Germinal center (tissue), 1 donor: ENCODE measurements around the gene SKOR1.

Experiments
- DNase-seq: peaks from one replicate; pipeline ENCODE4 v3.0.0; 2012; ENCODE audit warnings: mixed read lengths, low spot score

Gene SKOR1

DNA sequence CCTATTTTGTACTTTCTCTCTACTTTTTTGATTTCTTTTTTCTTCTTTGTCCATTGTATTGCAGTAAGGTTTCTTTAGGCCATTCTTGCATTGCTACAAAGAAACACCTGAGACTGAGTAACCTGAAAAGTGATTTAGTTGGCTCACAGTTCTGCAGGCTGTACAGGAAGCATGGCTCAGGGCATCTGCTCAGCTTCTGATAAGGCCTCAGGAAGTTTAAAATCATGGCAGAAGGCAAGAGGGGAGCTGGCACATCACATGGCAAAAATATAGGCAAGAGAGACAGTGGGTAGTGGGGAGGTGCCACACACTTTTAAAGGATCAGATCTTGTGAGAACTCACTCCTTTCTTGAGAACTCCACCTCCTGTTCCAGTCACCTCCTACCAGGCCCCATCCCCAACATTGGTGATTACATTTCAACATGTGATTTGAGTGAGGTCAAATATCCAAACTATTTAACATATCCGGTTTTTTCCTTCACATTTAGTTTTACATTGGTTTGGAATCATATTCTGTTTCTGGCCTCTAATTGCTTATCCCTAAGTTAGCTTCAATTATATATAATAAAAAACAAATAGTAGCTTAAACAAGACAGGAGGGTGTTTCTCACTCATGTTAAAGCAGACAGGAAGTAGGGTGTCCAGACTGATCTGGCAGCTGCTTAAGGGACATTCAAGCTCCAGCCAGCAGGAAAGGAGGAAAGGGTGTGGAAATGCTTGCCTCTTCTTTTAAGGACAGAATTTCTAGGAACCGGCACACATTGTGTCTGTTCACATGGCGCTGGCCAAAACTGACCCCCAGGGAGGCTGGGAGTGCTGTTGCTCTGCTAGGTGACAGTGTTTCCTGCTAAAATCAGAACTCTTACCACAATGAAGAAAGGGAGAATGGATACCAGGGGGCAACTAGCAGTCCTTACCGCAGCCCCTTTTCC, 28.8 kb upstream of the SKOR1 start:
- no peak for DNase-seq

DNA sequence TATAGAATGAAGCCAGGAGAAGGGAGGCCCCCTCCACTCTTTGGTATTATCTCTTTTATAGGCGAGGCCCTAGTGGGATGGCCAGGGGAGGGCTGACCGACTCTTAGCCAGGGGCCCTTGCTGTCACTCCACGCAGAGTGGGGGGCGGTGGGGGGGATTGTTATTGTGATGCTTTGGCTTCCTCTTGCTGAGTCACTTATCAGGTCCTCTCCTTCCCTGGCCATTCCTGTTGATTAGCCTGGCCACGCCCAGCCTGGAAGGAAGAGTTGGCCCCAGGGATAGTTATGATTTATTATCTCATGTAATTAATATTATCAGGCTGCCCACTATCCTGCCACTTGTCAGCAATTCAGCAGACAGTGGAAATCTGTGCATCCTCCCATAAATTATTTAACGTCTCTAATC, 25.5 kb upstream of the SKOR1 start:
- DNase-seq: no peak

DNA sequence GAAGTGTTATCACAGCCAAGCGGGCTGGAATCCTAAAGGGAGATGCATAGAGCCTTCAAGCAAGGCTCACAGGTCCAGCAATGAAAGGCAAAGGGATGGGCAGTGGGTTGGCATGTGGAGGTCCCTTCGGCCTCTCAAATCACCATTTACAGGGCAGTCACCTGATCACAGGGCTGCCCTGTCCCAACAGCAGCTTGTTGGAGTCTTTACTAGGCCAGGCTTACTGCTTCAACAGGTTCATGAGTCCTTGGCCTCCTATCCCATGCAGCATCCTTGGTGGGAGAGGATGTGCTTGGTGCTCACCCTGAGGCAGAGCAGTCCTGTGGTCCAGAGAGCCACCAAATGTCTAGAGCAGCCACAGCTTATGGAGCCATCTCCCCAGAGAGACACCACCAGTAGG, 24.2 kb upstream of the SKOR1 start:
- no peak for DNase-seq

DNA sequence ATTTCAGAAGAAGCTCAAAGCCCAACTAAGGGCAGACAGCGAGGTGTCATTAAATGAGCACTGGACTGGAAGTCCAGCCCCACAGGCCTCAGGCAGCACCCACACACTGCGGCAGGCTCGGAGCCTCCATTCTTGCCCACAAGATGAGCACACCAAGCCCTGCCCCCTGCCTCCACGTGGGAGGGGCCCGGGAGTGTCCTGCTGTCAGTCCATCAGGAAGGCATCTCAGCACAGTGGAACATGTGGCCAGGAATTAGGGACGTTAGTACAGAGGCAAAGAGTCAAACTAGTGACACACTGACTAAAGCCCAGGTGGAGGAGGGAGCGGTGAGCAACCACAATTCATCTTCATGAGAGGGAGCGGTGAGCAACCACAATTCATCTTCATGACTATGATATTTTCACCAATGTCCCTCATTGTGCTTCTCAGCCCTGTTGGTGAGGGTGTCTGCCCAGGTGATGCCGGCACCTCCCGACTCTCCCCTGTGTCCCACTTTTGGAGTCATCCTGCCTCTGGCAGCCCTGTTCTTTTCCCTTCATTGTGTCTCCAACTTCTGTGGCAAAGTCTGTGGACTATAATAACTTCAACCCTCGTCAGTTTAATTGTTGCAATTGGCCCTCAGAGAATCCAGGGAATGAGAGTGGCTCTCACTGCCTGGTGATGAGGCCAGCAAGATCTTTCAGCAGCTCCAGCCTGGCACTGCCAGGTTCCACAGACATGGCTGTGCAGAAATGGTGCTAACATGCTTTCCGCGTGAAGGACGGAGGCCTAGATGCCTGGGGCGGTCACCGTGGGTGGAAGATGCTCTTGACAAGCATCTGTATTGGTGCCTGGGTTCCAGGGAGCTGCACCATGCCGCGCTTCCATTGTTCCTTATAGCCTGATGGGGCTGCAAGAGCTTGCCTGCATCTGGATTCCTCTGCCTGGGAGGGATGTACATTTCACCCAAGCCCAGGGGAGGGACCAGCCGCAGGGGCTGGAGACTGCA, 23.1 kb upstream of the SKOR1 start:
- DNase-seq: no peak

DNA sequence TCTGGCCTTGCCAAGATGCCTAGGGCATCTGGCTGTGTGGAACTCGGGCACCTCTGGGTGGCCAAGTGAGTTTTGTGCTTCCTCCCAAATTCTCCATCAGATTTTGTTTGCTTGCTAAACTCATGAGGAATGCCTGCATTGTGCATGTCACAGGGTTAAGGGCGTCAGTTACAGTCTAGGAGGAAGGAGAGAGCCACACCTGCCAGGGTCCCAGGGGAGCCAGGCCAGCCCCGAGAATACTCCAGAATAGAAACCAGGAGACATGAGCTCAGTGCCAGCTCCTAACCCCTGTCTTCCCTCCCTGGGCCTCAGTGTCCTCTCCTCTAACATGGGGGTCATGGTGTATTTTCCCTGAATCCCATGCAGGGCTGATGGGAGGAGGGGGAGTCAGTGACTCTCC, 22.0 kb upstream of the SKOR1 start:
- DNase-seq: no peak

DNA sequence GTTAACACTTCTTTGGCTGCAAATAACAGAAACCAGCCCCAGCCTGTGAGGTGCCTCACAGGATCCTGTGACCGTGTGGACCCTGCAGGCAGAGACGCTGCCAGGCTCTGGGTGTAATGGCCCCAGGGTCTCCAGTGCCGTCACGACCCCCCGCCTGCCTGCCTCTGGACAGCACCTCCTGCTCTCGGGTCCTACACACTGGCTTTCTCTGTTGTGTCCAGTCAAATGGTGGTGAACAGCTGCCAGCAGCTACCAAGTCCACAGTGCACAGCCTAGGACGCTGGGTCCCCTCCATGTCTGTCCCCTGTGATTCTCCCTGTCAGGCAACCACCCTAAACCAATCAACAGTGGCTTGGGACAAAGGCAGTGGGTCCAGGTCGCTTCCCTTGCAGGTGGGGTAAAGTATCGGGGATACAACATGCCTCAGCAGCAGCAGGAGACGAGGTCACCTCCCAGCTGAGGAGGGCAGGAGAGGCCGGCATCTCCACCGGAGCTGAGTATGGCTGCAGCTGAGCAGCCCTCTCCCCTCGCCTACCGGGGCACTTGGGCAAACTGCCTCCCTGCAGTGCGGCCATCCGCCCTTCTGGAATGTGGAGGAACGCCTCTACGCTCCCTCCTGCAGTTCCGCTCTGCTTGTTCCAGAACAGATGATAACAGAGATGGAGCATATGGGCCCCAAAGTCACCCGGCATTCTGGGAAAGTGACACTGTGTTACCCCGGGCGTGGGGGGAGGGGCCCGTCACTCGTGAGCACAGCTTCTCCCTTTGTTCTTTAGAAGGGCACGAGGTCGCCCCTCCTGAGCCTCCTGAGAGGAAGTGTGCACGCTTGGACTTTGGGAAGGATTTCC, 21.1 kb upstream of the SKOR1 start:
- DNase-seq: no peak

DNA sequence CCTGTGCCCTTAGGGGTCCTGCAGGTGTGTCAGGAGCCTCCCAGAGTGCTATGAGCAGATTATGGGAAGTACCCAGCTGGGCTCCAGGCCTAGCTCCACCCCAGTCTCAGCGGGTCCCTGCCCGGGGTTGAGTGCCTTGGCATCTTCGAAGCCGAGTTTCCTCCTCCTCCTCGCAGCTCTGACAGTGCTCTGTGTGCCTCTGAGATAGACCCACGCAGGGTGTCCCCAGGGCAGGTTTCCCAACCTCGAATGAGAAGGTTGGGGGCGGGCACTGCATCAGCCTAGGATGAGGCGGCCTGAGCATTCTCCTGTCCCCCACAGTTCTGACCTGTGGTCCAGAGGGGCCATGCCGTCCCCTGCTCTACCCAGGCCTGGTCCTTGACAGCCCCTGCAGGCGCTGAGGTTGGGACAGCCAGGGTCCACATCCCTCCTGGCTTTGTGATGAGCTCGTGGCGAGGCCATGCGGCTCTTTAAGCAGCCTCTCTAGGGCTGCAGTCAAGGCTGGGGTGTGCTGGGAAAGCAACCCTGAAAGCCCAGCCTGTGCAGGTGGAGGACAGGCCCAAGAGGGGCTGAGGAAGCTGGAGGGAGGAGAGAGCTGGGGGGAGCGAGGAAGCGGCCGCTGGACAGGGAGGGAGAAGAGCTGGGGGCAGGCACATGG, 20.2 kb upstream of the SKOR1 start:
- no peak for DNase-seq

DNA sequence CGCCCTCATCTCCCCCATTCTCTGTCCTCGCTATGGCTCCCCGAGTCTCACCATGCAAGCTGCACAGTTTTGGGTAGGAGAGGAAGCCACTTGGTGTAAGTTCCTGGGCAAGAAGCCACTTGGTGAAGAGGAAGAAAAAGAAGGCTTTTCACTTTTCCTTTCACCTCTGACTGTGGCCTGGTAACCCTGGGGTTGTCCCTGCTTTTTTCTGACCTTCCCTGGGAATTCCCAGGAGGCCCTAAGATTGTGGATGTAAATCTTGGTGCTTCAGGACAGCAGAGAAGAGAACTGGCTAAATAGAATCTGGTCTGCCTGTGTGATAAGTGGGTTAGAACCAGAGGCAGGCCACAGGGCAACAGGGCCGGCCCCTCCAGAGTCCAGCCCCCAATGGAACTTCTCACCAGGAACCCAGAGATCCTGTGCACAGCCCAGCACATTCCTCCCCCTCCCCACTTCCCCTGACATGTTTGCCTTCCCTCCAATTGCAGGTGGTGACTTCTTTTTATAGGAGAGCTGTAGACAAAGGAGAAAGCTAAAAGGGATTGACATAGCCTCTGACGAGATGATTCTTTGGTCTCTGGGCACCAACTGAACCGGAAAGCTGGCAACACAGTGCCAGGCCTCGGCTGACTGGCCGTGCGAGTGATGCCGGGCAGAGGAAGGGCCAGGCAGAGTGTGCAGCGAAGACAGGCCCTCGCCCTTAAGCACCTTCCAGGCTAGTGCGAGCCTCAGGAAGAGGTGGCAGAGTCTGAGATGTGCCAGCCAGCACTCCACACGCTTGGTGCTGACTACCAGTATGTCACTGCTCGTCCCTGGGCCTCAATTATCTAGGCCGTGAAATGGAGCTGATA, 19.4 kb upstream of the SKOR1 start:
- no peak for DNase-seq

DNA sequence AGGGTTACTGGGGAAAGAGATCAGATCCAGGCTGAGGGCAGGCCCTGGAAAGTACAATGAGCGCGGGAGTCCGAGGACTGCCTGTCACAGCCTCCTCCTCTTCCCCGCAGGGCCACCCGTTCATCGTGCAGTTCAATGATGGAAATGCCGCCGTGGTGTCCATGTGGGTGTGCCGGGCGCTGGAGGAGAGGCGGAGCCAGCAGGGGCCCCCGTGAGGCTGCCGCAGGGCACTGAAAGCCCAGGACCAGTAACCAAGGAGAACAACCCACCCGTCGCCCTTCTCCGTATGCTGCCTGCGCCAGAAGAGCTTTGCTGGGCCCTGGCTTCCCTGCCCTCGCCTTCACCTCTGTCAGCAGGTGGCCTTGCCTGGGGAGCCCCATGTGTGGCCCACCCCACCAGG, 18.8 kb upstream of the SKOR1 start:
- no peak for DNase-seq

DNA sequence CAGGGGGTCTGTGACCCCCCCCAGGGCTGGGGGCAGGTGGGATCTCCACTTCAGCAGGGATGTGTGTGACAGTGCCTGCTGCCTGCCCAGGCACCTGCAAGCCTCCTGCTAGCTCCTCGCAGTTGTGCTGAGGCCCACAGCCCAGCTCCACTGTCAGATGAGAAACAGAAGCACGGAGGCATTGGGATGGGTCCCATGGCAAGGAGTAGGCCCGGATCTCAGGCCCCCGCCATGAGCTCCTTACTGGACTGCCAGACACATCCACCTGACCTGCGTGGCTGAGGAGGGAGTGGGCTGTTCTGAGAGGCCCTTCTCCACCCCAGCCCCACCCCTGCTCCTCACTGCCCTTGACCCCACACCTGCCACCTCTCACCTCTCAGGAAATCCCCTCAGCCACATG, 18.2 kb upstream of the SKOR1 start:
- DNase-seq: no peak

DNA sequence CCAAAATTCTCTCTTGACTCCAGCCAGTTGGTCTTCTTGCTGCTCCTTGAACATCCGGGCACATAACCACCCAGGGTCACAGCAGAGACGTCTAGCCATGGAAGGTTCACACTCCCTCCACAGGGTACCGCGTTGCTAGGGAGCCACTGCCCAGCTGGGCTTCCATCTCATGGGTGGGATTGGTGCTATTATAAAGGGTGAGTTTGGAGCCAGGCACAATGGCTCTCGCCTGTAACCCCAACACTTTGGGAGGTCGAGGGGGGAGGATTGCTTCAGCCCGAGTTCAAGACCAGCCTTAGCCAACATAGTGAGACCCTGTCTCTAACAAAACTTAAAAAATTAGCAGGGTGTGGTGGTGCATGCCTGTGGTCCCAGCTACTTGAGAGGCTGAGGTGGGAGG, 17.5 kb upstream of the SKOR1 start:
- DNase-seq: no peak

DNA sequence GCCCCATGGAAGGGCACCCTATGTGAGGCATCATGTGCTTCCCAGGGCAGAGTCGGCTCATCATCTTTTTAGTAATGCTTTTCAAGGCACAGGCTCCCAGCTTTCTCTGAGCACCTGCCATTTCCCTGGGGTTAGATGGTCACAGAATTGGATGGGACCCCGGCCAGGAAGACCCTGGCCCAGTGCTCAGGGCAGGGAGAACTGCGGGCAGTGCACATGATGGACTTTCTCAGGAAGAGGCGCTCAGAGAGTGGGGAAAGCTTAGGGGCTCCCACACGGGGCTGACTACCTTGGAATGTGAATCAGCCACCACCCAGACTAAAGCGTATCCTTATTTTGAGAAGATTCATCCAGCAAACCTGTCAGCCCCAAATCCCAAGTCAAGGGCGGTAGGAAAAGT, 16.5 kb upstream of the SKOR1 start:
- DNase-seq: no peak

DNA sequence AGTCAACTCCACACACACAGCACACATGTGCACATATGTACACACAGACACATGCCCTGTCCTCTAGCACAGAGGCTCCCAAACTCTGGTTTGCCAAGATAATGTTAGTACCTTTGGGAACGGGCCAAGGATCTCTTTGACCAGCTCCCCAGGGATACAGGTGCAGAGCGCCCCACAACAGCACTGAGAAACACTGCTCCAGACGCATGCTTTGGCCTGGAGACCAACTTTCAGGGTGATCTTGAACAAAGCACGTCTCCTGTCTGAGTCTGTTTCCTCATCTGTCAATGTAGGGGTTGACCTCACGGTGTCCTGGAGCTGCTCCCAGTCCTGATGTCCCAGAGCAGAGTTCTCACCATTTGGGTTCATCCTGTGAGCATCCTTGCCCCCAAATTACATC, 15.9 kb upstream of the SKOR1 start:
- no peak for DNase-seq

DNA sequence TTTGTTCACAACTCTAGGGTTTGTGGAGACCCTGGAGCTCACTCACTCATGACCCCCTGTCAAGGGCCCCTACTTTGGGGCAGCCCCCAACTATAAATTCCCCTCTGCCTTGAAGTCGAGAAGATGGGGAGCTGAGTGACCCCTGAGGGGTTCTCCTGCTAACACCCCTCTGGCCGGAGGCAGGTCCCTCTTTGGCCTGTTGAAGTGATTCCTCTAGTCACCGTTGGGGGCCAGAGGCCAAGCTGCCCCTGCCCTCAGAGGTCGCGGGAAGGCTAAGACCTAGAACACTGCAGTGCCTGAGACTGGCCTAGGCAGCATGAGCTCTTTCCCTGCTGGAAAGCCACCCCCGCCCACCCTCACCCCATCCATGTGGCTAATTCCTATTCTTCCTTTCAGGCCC, 15.4 kb upstream of the SKOR1 start:
- no peak for DNase-seq

DNA sequence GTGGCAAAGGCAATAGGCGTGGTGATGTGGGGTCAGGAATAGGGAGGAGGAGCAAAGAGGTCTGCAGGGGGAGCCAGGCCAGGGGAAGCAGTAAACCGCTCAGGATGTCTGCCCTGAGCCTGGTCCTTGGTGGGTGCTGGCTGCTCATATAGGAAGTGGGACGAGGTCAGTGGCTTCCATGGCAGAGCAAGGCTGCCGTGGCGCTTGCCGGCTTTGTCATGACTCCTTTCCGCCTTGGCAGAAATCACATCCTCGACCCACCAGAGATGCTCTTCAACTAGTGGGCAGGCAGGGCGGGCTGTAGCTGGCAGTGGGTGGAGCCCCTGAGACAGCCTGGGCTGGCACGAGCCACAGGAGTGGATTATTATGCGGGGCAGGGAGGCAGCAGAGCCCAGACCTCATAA, 13.1 kb upstream of the SKOR1 start:
- DNase-seq: no peak

DNA sequence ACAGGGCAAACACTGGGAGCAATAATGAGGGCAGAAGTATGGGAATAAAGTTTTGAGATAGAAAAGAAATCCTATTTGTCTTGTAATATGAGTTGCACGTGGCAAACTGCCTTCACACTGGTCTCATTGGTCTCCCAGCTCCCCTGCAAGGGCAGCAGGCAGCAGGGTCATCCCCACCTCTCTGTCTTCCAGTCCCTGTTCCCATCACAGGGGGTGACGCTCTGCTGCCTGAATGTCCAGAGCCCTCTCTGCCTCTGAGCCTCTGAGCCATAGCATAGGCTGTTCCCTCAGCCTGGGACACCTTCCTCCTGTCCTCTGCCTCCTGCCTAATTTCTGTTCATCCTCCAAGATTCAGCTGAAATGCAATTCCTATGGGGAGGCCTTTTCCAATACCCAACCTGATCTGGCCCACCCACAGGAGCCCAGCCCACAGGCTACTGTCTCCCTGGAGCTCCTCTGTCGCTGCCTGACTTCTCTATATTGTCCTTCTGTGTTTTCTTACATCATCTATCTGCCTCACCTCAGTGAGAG, 12.1 kb upstream of the SKOR1 start:
- DNase-seq: no peak

DNA sequence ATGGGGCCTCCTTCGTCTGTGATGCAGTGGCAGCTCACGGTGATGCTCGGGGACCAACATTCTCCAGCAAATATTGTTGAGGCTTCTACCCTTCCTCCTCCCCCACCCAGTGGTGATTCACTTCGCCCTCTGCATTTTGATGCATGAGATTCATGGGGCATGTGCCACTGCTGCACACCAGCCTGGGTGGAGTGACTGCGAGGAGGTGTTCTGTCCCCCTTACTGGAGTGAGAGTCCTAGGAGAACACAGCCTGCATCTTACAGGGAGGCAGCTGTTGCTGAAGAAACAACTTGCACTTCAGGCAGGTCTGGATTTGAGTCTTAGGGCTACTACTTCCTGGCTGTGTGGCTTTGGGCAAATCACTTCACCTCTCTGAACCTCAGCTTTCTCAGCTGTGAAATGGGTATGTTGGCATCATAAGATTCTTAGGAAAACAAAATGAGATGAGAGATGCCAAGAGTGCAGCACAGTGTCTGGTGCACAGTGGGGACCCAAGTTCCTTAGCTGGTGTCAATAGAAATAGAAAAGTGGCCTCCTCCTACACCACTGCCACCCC, 10.2 kb upstream of the SKOR1 start:
- no peak for DNase-seq

DNA sequence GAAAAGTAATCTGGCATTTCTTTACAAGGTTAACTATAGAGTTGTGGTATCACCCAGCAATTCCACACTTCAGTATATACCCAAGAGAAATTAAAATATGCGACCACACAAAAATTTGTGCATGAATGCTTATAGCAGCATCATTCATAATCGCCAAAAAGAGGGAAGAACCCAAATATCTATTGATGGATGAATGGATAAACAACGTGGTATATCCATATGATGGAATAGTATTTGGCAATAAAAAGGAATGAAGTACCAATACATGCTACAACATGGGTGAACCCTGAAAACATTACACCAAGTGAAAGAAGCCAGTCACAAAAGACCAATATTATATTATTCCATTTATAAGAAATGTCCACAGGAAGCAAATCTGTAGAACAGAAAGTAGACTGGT, 8.6 kb upstream of the SKOR1 start:
- DNase-seq: no peak

DNA sequence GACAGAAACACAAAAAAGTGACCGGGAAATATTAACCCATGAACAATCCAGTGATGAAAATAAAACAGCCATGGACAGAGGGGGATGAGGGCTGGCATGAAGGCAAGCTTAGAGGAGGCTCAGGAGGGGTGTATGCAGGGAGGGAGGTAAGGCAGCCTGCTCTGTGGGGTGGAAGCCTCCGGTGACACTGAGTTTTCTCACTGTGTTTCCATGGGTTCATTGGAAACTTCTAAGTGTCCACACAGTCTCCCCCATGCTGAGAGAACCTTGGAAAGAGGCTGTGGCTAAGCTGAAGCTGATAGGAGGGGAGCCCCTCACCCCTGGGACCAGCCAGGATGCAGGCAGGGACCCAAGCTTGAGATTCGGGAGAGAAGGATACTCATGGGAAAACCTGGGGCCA, 6.8 kb upstream of the SKOR1 start:
- no peak for DNase-seq

DNA sequence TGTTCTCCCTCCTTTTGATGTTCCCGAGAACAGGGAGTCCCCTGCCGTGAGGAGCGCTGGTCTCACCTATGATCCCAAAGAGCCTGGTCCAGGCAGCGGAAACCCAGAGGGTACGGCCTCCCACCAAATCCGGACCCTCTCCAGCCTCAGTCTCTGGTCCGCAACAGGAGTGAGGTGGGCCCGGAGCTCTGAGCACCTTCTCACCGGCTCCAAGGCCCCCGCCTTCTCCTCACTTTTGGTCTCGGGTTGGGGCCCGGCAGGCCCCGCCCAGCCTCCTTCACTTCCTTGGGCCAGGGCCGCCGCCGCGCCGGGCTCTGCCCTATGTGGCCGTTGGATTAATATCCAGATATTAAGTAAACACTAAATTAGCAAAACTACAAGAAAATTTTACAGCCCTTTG, 5.7 kb upstream of the SKOR1 start:
- no peak for DNase-seq
